SJSA1 (cell line): ENCODE results near the gene SERTAD3. TPM values are rescaled to one million over a fixed set of nuclear protein-coding genes. Genes with fewer than 3 reads are reported as not detected.
"Not testable (repeated sequence)": the region's sequence is repeated elsewhere in the genome, so short reads cannot be mapped to it uniquely, and the experiment has no call there.

Experiments
- DNase-seq, 2 experiments: peaks; one replicate each; pipeline ENCODE4 v3.0.0-alpha.2; 2015 to 2020; ENCODE audit warnings: low spot score in 2 of 2, low read depth in 1 of 2
- H3K27ac ChIP-seq: fragments of 250-450 bp; sonication (Bioruptor Pico); 2 replicates; pipeline ENCODE4 v1.5.1; 2020; ENCODE audit warnings: mild to moderate bottlenecking, moderate library complexity
- H3K27me3 ChIP-seq: fragments of 250-450 bp; sonication (Bioruptor Pico); replicated peaks from 2 replicates; pipeline ENCODE4 v1.5.1; 2020; ENCODE audit warnings: mild to moderate bottlenecking, moderate library complexity
- H3K36me3 ChIP-seq: fragments of 250-450 bp; sonication (Bioruptor Pico); 2 replicates; pipeline ENCODE4 v1.5.1; 2020; ENCODE audit warnings: mild to moderate bottlenecking
- H3K4me1 ChIP-seq: fragments of 250-450 bp; sonication (Bioruptor Pico); replicated peaks from 2 replicates; pipeline ENCODE4 v1.6.1; 2021; ENCODE audit warnings: mild to moderate bottlenecking
- H3K4me3 ChIP-seq: fragments of 250-450 bp; sonication (Bioruptor Pico); 2 replicates; pipeline ENCODE4 v1.5.1; 2020; ENCODE audit warnings: mild to moderate bottlenecking
- H3K9me3 ChIP-seq: fragments of 250-450 bp; sonication (Bioruptor Pico); replicated peaks from 2 replicates; pipeline ENCODE4 v1.5.1; 2020; ENCODE audit warnings: mild to moderate bottlenecking
- total RNA-seq: library from RNA; depleted of rRNA; stranded (reverse); fragments of >200 nt; shearing (Covaris generic); gene quantifications from 2 replicates; pipeline ENCODE4 v1.2.3, GENCODE V29; 2014

The SERTAD3 gene
- total RNA-seq, 1 experiment from 2014 or later: 16.1 TPM

GRCh38 chr19:40465557-40466218 is 21.6 kb upstream of the SERTAD3 start, which contains the start of gene BLVRB:
Gene BLVRB, minus strand, starts transcription at chr19:40465745. Its CDS starts 57 bp downstream, at chr19:40465688.
- H3K27me3 ChIP-seq: peaks cover 13% of the 10 kb centered on the region
- H3K36me3 ChIP-seq: no peaks in the 10 kb centered on the region
- no peaks in the 10 kb centered on the region for H3K9me3 ChIP-seq
- H3K4me1 ChIP-seq: peaks cover 26% of the 10 kb centered on the region
- H3K27ac ChIP-seq: peak within 1 kb of the TSS; percentile 27
- peak; percentile 99 for DNase-seq
- H3K4me3 ChIP-seq: peak within 1 kb of the TSS; percentile 52

- H3K36me3 ChIP-seq: no peaks in the 10 kb centered on the region
- peak overlapping the region; percentile 27 for H3K27ac ChIP-seq
- DNase-seq: no peak
- peak overlapping the region; percentile 52 for H3K4me3 ChIP-seq
- peaks cover 13% of the 10 kb centered on the region for H3K27me3 ChIP-seq
- H3K4me1 ChIP-seq: peaks cover 26% of the 10 kb centered on the region
- no peaks in the 10 kb centered on the region for H3K9me3 ChIP-seq
Measured at GRCh38 chr19:40465025-40465556, 21.0 kb upstream of the SERTAD3 start.

- Histone ChIP-seq H3K27me3 (peaks cover 13% of the 10 kb centered on the region), H3K27ac (peak overlapping the region; percentile 36)
Measured at GRCh38 chr19:40464059-40465024, 20.2 kb upstream of the SERTAD3 start.

GRCh38 chr19:40463587-40464037 is 19.5 kb upstream of the SERTAD3 start:
- H3K4me3 ChIP-seq: not testable (repeated sequence)

More at GRCh38 chr19:40464059-40465024, 20.2 kb upstream of the SERTAD3 start:
- Histone ChIP-seq H3K9me3 (no peaks in the 10 kb centered on the region), H3K36me3 (no peaks in the 10 kb centered on the region), H3K4me1 (peaks cover 26% of the 10 kb centered on the region), H3K4me3 (peak overlapping the region; percentile 52)
- peak; percentile 77 to 93 for DNase-seq

GRCh38 chr19:40461669-40462221 is 17.6 kb upstream of the SERTAD3 start:
- Histone ChIP-seq H3K9me3 (no peaks in the 10 kb centered on the region), H3K36me3 (no peaks in the 10 kb centered on the region), H3K4me3 (no peak overlapping the region), H3K27ac (no peak overlapping the region), H3K4me1 (peaks cover 25% of the 10 kb centered on the region), H3K27me3 (peaks cover 5% of the 10 kb centered on the region)
- DNase-seq: no peak

More at GRCh38 chr19:40463587-40464037, 19.5 kb upstream of the SERTAD3 start:
- peak in 1 of 2 experiments; percentile 13 for DNase-seq
- Histone ChIP-seq H3K27me3 (peaks cover 13% of the 10 kb centered on the region), H3K4me1 (peaks cover 26% of the 10 kb centered on the region), H3K27ac (peak overlapping the region; percentile 36; the same call in 1 of the 2 replicates)
- not testable (repeated sequence) for H3K9me3 ChIP-seq, H3K36me3 ChIP-seq

- no peak overlapping the region for H3K4me3 ChIP-seq
- H3K27me3 ChIP-seq: no peaks in the 10 kb centered on the region
- peaks cover 15% of the 10 kb centered on the region for H3K4me1 ChIP-seq
- no peak for DNase-seq
- H3K27ac ChIP-seq: no peak overlapping the region
- H3K9me3 ChIP-seq: no peaks in the 10 kb centered on the region
- H3K36me3 ChIP-seq: no peaks in the 10 kb centered on the region
Measured at GRCh38 chr19:40460185-40460584, 16.1 kb upstream of the SERTAD3 start.

- Histone ChIP-seq H3K27me3 (no peaks in the 10 kb centered on the region), H3K4me3 (no peak overlapping the region), H3K9me3 (no peaks in the 10 kb centered on the region), H3K4me1 (peaks cover under 1% of the 10 kb centered on the region), H3K27ac (no peak overlapping the region), H3K36me3 (no peaks in the 10 kb centered on the region)
- no peak for DNase-seq
Measured at GRCh38 chr19:40458597-40458974, 14.5 kb upstream of the SERTAD3 start.

GRCh38 chr19:40457953-40458596 is 13.9 kb upstream of the SERTAD3 start:
- no peaks in the 10 kb centered on the region for H3K36me3 ChIP-seq
- DNase-seq: no peak
- H3K27ac ChIP-seq: no peak overlapping the region
- no peaks in the 10 kb centered on the region for H3K9me3 ChIP-seq
- H3K4me3 ChIP-seq: no peak overlapping the region
- H3K27me3 ChIP-seq: no peaks in the 10 kb centered on the region
- H3K4me1 ChIP-seq: no peaks in the 10 kb centered on the region

- Histone ChIP-seq H3K36me3 (no peaks in the 10 kb centered on the region), H3K4me1 (no peaks in the 10 kb centered on the region), H3K27me3 (no peaks in the 10 kb centered on the region), H3K4me3 (no peak overlapping the region), H3K9me3 (no peaks in the 10 kb centered on the region), H3K27ac (no peak overlapping the region)
- DNase-seq: no peak
Measured at GRCh38 chr19:40457048-40457447, 12.9 kb upstream of the SERTAD3 start.

GRCh38 chr19:40453943-40454342 is 9.8 kb upstream of the SERTAD3 start:
- not testable (repeated sequence) for H3K9me3 ChIP-seq, H3K4me1 ChIP-seq, H3K36me3 ChIP-seq, H3K4me3 ChIP-seq, H3K27me3 ChIP-seq, DNase-seq, H3K27ac ChIP-seq

- H3K27me3 ChIP-seq: no peaks in the 10 kb centered on the region
- no peak overlapping the region for H3K27ac ChIP-seq
- DNase-seq: no peak
- H3K4me3 ChIP-seq: no peak overlapping the region
- no peaks in the 10 kb centered on the region for H3K9me3 ChIP-seq
- 0 out of 2 replicates have a peak, but pooled peaks cover 3% of the 10 kb centered on the region for H3K36me3 ChIP-seq
- H3K4me1 ChIP-seq: no peaks in the 10 kb centered on the region
Measured at GRCh38 chr19:40453151-40453735, 9.1 kb upstream of the SERTAD3 start.

- DNase-seq: no peak
- no peaks in the 10 kb centered on the region for H3K9me3 ChIP-seq
- no peaks in the 10 kb centered on the region for H3K4me1 ChIP-seq
- no peaks in the 10 kb centered on the region for H3K27me3 ChIP-seq
- H3K27ac ChIP-seq: no peak overlapping the region
- no peak overlapping the region for H3K4me3 ChIP-seq
- 0 out of 2 replicates have a peak, but pooled peaks cover 3% of the 10 kb centered on the region for H3K36me3 ChIP-seq
Measured at GRCh38 chr19:40452016-40452415, 7.9 kb upstream of the SERTAD3 start.

- Histone ChIP-seq H3K4me3 (no peak overlapping the region), H3K27me3 (no peaks in the 10 kb centered on the region), H3K9me3 (no peaks in the 10 kb centered on the region), H3K27ac (no peak overlapping the region), H3K4me1 (no peaks in the 10 kb centered on the region), H3K36me3 (0 out of 2 replicates have a peak, but pooled peaks cover 3% of the 10 kb centered on the region)
- DNase-seq: no peak
Measured at GRCh38 chr19:40450664-40451063, 6.5 kb upstream of the SERTAD3 start.
